GM19025 (cell line): ENCODE measurements around the gene VWA8.
"Not testable (repeated sequence)": the region's sequence is repeated elsewhere in the genome, so short reads cannot be mapped to it uniquely, and the experiment has no call there.

ENCODE experiments used
- ATAC-seq: cut with Tn5 transposase; IDR thresholded peaks from one replicate; pipeline ENCODE4 v1.9.1; 2021; ENCODE audit warnings: mild to moderate bottlenecking, low read depth, moderate library complexity; ENCODE audit not compliant: unreplicated experiment

The VWA8 gene

GRCh38 chr13:41928323-41928722, 32.6 kb downstream of the VWA8 start:
- ATAC-seq, result no peak

GRCh38 chr13:41925014-41925413, 35.9 kb downstream of the VWA8 start:
- ATAC-seq, result no peak

- not testable (repeated sequence) for ATAC-seq
Observed at GRCh38 chr13:41922894-41923293, 38.0 kb downstream of the VWA8 start.

GRCh38 chr13:41919741-41920487, 41.0 kb downstream of the VWA8 start:
- no peak for ATAC-seq

- no peak for ATAC-seq
Observed at GRCh38 chr13:41919031-41919740, 41.7 kb downstream of the VWA8 start.

GRCh38 chr13:41917641-41918040, 43.3 kb downstream of the VWA8 start:
- no peak for ATAC-seq

- peak; percentile 96 for ATAC-seq
Observed at GRCh38 chr13:41916173-41916954, 44.5 kb downstream of the VWA8 start.

GRCh38 chr13:41915081-41915480, 45.8 kb downstream of the VWA8 start:
- ATAC-seq, result no peak

- no peak for ATAC-seq
Observed at GRCh38 chr13:41914552-41914951, 46.4 kb downstream of the VWA8 start.

GRCh38 chr13:41909506-41909905, 51.4 kb downstream of the VWA8 start:
- ATAC-seq, result no peak

- no peak for ATAC-seq
Observed at GRCh38 chr13:41905600-41906254, 55.2 kb downstream of the VWA8 start.

- no peak for ATAC-seq
Observed at GRCh38 chr13:41900918-41901317, 60.0 kb downstream of the VWA8 start.

- not testable (repeated sequence) for ATAC-seq
Observed at GRCh38 chr13:41898411-41898810, 62.5 kb downstream of the VWA8 start.

GRCh38 chr13:41897126-41897525, 63.8 kb downstream of the VWA8 start:
- no peak for ATAC-seq

GRCh38 chr13:41895478-41895877, 65.4 kb downstream of the VWA8 start:
- no peak for ATAC-seq

- ATAC-seq, result no peak
Observed at GRCh38 chr13:41891119-41891518, 69.8 kb downstream of the VWA8 start.

- no peak for ATAC-seq
Observed at GRCh38 chr13:41883147-41883546, 77.8 kb downstream of the VWA8 start.

GRCh38 chr13:41881890-41882289, 79.0 kb downstream of the VWA8 start:
- ATAC-seq, result not testable (repeated sequence)

- no peak for ATAC-seq
Observed at GRCh38 chr13:41880966-41881365, 79.9 kb downstream of the VWA8 start.

GRCh38 chr13:41864658-41865057, 96.3 kb downstream of the VWA8 start:
- no peak for ATAC-seq

- ATAC-seq, result not testable (repeated sequence)
Observed at GRCh38 chr13:41862659-41863058, 98.2 kb downstream of the VWA8 start.
